BJ (cell line): ENCODE results near the gene TNPO1. TPM values are rescaled to one million over a fixed set of nuclear protein-coding genes. Genes with fewer than 3 reads are reported as not detected.

Experiments
- CTCF ChIA-PET: fragments of 350-600 bp; formaldehyde crosslinking; extraction: SDS; loops from one replicate; lab custom pipeline; 2021; ENCODE audit warnings: antibody characterized with exemption, inconsistent platforms; lab: Yijun Ruan, JAX
- POLR2A ChIA-PET: fragments of 300-600 bp; sonication (Branson Sonifier 250); formaldehyde crosslinking; extraction: SDS; loops from one replicate; lab custom pipeline; 2021; ENCODE audit warnings: antibody characterized with exemption; lab: Charles Lee
- DNase-seq: peaks from one replicate; pipeline ENCODE4 v3.0.0-alpha.2; 2011; ENCODE audit warnings: low read depth
- H3K27me3 ChIP-seq: 2 replicates; pipeline ENCODE4 v1.6.0; 2011; ENCODE audit warnings: low read length; ENCODE audit not compliant: control insufficient read depth, insufficient read depth
- H3K36me3 ChIP-seq: 2 replicates; pipeline ENCODE4 v1.5.1; 2011; ENCODE audit warnings: low read length; ENCODE audit not compliant: control insufficient read depth, insufficient read depth
- H3K4me3 ChIP-seq: 2 replicates; pipeline ENCODE4 v1.5.1; 2011; ENCODE audit warnings: low read depth, mild to moderate bottlenecking, control low read depth, low read length
- polyA minus RNA-seq: library from RNA; depleted of rRNA, polyadenylated mRNA; stranded (reverse); fragments of >200 nt; gene quantifications from 2 replicates; pipeline ENCODE4 v1.2.3, GENCODE V29; 2011; rRNA and poly(A)+ RNA removed
- polyA plus RNA-seq: library from polyadenylated mRNA; depleted of rRNA; stranded (reverse); fragments of >200 nt; gene quantifications from 2 replicates; pipeline ENCODE4 v1.2.3, GENCODE V29; 2011; rRNA removed
- TF ChIP-seq, protein P1 (sequence below): IDR thresholded peaks from 2 replicates; pipeline ENCODE4 v1.5.1; 2011; ENCODE audit warnings: low read depth, mild to moderate bottlenecking, control low read depth, inconsistent platforms, low read length, moderate library complexity; ENCODE audit not compliant: insufficient read depth

Gene TNPO1
- polyA plus RNA-seq (49.6 and 106 TPM in 2 replicates), polyA minus RNA-seq (247 and 367 TPM in 2 replicates)

- Histone ChIP-seq H3K36me3 (no peaks in the 10 kb centered on the region), H3K27me3 (no peaks in the 10 kb centered on the region), H3K4me3 (peak within 1 kb of the TSS; percentile 92)
- DNase-seq, result peak; percentile 61
- TF ChIP-seq, protein P1, sequence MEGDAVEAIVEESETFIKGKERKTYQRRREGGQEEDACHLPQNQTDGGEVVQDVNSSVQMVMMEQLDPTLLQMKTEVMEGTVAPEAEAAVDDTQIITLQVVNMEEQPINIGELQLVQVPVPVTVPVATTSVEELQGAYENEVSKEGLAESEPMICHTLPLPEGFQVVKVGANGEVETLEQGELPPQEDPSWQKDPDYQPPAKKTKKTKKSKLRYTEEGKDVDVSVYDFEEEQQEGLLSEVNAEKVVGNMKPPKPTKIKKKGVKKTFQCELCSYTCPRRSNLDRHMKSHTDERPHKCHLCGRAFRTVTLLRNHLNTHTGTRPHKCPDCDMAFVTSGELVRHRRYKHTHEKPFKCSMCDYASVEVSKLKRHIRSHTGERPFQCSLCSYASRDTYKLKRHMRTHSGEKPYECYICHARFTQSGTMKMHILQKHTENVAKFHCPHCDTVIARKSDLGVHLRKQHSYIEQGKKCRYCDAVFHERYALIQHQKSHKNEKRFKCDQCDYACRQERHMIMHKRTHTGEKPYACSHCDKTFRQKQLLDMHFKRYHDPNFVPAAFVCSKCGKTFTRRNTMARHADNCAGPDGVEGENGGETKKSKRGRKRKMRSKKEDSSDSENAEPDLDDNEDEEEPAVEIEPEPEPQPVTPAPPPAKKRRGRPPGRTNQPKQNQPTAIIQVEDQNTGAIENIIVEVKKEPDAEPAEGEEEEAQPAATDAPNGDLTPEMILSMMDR, result no peak
- ChIA-PET CTCF (interaction anchor here (1.0 to 4.9 kb wide), 8 partner anchors 13 to 450 kb away, joined by 3 to 53 read pairs (median 4); no protein-coding TSS in a partner anchor), POLR2A (no interaction called here)
Observed at GRCh38 chr5:72816284-72817075, at the start of gene TNPO1. TNPO1 (plus strand) TSS chr5:72816661; CDS start chr5:72816738, 77 bp downstream.

GRCh38 chr5:72767289-72768010, 49.0 kb upstream of the TNPO1 start:
- Histone ChIP-seq H3K36me3 (no peaks in the 10 kb centered on the region), H3K27me3 (no peaks in the 10 kb centered on the region), H3K4me3 (no peak overlapping the region)
- DNase-seq, result no peak
- TF ChIP-seq, protein P1, result no peak
- ChIA-PET CTCF (interaction anchor here (0.6 kb wide), 1 partner anchor 22 kb away, joined by 3 read pairs; no protein-coding TSS in a partner anchor), POLR2A (no interaction called here)

DNA sequence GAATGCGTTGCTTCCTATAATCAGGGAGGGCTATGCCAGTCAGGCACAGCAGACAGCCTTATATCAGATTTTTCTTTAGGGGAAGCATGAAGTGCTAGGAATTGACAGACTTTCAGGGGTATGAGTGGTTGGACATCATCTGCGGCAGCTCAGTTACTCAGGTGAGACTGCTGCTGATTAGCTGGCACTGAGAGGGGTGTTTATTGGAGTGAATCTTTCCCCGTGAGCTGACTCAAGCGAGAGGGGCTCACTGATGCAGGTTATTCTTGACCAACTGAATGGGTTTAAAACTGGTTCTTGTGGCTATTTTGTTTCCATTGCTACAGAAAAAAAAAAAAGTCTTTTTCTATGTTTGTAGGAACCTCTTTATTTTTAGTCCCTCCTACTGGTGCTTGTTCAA, 46.2 kb upstream of the TNPO1 start:
- Histone ChIP-seq H3K36me3 (no peaks in the 10 kb centered on the region), H3K27me3 (no peaks in the 10 kb centered on the region), H3K4me3 (no peak overlapping the region)
- TF ChIP-seq, protein P1, result no peak
- POLR2A ChIA-PET, result no interaction called here
- CTCF ChIA-PET, result no interaction called here
- DNase-seq, result no peak

GRCh38 chr5:72776684-72777083, 39.8 kb upstream of the TNPO1 start:
- no peak overlapping the region for H3K4me3 ChIP-seq
- ChIA-PET CTCF (interaction anchor here (1.0 kb wide), 1 partner anchor 22 kb away, joined by 3 read pairs; no protein-coding TSS in a partner anchor), POLR2A (no interaction called here)

More at GRCh38 chr5:72776684-72777083, 39.8 kb upstream of the TNPO1 start:
- no peak for DNase-seq
- TF ChIP-seq, protein P1, result no peak
- Histone ChIP-seq H3K36me3 (no peaks in the 10 kb centered on the region), H3K27me3 (no peaks in the 10 kb centered on the region; the same call in 1 of the 2 replicates)
